ENCODE results near the gene S100A4.

Gene S100A4

DNA sequence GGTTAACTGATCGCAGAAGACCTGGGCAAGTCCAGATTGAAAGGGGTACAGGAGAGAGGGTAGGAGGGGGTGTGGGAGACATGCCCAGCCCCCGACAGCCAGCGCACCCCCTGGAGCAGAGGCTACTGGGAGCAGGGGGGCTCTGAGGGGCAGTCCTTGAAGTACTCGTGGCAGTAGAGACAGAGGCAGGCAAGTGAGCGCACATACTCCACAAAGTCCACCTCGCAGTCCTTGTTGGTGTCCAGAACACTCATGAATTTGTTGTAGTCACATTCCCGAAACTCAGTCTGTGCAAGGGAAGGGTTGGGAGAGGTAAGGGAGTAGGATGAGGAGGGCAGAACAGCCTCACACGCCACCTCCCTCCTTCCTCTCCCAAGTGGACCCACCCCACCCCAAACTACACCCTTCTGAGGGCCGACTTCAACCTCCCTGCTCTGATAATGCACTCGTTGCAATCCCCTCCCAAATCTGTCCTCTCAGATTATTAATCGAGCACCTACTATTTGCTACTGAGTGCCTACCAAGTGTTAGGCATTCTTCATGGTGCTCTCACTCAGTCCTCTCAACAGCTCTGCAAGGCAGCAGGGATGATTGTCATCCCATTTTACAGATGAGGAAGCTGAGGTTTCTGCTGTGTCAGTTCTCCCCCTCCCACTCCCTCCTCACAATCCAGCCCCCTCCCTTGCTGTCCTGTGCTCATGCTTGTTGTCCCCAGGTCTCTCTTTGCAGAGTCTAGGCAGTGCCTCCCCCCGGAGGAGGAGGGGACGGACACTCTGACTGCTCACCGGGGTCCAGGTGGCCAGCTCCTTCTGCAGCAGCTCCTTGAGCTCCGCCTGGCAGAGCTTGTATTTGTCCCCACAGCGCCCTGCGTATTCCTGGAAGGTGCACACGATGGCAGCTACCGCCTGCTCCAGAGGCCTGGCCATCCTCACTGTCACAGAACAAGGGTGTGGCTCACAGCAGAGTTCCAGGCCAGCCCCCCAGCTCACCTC, 2.2 kb upstream of the S100A4 start:
- DNase-seq (ENCODE audit: low read depth), result no peak

- no peak for DNase-seq (ENCODE audit: low read depth)
These were observed 1.4 kb upstream of the S100A4 start for GRCh38 chr1:153546796-153547559.

DNA sequence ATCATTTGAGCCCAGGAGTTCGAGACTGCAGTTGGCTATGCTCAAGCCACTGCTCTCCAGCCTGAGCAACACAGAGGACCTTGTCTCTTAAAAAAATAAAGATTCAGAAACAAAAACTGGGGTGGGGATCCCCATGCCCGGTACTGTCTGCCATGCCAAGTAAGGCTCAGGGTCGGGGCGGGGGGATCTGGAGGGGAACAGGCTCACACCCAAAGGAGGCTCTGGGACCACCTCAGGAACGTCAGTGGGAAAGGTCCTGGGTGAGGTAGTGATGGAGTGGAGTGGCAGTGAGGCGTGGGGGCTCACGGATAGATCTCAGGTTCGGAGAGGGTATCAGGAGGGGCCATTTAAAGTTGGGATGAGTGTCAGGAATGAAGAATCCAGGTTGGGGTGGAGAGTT, 765 bp upstream of the S100A4 start:
- DNase-seq (ENCODE audit: low read depth), result no peak

GRCh38 chr1:153544453-153545066, 1.0 kb downstream of the S100A4 start:
- DNase-seq (ENCODE audit: low read depth), result no peak

DNA sequence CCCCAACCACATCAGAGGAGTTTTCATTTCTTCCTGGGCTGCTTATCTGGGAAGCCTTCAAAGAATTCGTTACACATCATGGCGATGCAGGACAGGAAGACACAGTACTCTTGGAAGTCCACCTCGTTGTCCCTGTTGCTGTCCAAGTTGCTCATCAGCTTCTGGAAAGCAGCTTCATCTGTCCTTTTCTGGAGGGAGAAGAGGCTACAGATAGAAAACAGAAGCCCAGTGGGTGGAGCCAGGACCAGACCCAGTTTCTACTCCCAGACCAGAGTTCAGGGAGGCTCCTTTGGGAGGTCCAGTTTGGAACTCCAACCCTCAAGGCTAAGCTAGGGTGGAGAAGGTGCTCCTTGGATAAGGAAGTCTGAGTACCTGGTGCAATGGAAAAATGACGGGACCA, 1.9 kb downstream of the S100A4 start:
- no peak for DNase-seq (ENCODE audit: low read depth)

DNA sequence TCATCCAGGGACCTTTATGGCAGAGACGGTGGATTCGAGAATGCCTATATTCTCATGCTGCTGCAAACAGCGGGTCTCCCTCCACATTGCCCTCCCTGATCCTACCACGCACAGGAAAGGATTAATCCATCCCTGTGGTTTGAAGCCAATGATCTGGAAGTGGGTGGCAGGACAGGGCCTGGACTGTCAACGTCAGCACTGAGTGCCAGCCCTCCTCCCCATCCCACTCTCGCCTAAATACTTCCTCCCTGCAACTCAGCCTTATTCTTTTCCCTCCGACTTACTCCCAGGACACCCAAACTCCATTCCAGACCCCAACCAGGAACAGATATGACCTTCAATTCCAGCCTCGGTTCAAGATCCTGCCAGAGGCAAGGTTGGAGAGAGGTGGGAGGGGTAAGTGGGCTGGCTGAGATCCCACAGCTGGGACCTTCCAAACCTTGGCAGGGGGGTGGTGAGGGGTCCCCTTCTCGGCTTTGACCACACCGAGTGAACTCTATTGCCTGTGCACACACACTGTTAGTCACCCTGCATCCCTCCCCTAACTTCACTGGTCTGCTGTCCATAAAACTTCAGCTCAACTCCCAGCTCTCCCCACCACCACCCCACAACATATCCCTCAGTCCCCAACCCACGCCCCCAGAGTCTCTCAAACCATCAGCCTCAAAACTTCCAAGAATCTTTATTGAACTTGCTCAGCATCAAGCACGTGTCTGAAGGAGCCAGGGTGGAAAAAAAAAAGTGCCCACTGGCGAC, 2.5 kb downstream of the S100A4 start:
- no peak for DNase-seq (ENCODE audit: low read depth)

DNA sequence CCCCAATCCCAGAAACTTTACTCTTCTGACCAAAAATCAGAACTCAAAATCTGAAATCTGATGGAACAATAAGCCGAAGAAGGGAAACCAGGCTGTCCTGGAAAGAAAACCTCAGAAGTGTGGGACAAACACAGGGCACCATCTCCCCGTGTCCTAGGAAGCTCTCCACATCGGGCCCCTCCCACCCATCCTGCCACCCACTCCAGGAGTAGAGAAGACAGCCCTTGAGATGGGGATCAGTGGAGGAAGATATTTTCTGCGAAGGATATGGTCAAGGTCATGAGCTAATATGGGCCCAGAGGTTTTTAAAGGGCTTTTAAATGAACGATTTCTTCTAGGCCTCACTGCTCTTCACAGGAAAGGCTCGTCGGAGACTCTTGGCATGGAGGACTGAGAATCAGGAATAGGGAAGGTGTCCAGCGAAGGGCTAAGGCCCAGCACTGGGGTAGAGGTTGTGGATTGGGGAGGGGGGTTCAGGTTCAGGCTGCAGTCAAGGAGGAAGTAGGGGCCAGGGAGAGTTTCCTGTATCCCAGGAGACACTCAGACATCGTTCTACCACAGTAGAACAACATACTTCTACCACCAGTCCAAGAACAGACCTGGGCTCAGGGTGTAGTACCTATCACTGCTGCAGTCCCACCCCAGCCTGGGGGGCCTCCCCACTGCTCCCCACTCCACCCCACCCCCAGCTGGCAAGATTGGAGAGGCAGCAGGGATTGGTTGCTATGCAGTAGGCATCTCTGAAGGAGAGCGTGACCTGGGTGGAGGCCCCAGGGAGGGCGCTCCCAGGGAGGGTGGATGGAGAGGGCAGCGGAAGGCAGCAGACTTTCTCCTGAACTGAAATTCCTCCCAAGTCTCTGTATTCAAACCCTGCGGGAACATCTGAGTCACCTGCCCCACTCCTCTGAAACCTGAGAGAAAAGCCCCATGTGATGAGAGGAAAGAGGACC, 3.7 kb downstream of the S100A4 start:
- no peak for DNase-seq (ENCODE audit: low read depth)

GRCh38 chr1:153540394-153541361, 4.9 kb downstream of the S100A4 start, which contains the start of gene S100A5:
TSS of gene S100A5 (minus strand) at chr1:153540934. CDS start at chr1:153540191, 743 bp downstream.
- peak; percentile 56 for DNase-seq (ENCODE audit: low read depth)

DNA sequence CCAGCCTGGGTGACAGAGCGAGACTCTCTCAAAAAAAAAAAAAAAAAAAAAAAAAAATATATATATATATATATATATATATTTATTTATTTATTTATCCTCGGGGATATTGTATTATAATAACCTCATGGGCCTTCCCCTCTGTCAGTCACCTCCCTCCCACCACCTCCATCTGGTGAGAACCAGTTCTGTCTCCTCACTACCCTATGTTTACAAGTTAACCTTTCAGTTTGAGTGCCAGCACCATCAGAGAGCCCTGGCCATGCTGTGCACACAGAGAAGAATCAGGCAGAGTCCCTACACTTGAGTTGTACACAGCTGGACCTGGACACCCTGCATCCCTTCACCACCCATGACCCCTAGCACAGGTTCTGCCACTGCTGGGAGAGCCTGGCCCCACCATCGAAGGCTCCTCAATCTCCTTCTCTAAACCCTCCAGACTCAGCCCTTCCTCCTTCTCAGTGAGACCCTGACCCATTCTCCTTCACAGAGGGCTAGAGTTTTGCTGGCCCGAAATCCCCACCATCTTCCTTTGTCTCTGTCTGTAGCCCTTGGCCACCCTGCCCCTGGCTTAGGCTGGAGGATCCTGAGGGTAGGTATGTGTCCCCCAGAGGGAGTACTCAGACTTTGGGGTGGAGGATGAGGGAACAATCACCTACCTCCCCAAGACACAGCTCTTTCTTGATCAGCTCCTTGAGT, 6.1 kb downstream of the S100A4 start:
- no peak for DNase-seq (ENCODE audit: low read depth)

DNA sequence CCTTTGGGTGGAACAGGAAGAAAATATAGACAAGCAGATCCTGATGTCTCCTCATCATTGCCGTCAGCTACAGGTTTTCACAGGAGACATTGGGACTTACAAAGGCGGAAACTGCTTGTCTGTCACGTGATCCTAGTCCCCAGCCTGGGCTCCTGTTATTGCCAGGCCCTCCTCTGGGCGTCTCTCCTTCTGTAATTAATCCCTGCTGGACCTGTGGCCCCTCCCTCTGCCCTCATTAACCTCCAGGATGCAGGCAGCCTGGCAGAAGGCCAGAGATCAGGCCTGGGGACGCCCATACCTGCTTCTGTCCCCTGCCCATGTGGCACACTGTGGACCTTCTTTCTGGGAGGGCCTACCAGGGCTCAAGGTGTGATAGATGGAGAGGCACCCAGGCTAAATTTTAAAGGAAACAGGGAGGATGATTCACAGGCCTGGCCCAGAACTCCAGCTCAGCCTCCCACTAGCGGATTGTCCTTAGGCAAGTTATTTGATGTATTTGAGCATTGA, 7.2 kb downstream of the S100A4 start:
- no peak for DNase-seq (ENCODE audit: low read depth)

GRCh38 chr1:153537376-153537730, 8.3 kb downstream of the S100A4 start:
- DNase-seq (ENCODE audit: low read depth), result no peak

DNA sequence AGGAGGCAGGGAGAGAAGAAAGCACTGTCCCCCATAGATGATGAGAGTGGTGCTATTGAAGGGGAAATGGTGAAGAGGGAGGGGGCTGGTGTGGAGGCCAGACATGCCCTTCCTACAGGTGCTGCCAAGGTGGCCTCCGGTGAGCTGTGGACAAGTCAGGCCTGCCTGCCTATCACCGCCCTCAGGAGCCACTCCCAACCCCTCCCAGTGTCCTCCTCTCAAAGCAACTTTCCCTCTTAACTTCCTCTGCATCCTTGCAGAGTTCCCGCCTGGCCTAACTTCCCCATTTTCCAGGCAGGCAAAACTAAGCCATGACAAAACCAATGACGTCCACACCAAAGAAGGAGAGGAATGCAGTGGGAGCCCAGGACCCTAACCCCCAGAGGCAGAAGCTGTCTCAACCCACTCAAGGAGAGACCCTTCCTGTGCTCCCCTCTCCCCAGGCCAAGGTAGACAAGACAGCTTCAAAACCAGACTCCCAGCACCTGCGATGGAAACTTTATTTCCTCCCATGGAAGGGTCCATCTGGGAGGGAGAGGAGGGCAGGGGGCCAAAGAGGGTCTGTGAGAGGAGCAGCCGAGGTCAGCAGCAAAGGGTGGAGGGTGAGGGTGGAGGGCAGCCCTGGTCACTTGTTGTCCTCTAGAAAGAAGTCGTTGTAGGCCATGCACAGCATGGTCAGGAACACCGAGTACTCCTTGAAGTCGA, 8.8 kb downstream of the S100A4 start:
- no peak for DNase-seq (ENCODE audit: low read depth)

DNA sequence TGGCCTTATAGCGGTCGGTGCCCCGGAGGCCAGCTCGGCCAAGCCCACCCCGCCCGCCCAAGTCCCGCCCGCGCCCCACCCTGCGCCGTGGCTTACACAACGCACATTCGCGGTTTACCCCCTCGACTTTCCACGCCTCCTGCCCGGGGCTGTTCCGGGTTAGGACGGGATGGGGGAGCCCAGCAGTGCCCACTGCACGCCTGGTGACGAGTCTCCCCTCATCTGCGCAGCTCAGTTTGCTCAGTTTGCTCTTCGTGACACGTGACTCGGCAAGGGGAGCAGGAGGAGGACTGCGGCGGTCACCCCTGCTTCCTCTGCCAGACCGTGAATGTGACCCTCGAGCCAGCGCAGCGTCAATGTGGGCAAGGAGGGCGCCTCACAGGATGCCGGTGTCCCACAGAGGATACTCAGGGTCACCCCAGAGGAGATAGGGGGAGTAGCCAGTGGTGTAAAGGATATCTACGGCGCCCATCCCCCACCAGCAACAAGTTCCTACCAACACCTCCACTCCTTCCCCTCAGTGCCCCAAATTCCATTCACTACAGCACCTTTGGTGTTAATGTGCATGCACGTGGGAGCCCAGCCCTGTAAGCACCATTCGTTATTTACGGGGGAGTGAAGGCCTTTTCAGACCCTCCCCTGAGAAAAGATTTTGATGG, 9.5 kb downstream of the S100A4 start:
- DNase-seq (ENCODE audit: low read depth), result peak; percentile 80

DNA sequence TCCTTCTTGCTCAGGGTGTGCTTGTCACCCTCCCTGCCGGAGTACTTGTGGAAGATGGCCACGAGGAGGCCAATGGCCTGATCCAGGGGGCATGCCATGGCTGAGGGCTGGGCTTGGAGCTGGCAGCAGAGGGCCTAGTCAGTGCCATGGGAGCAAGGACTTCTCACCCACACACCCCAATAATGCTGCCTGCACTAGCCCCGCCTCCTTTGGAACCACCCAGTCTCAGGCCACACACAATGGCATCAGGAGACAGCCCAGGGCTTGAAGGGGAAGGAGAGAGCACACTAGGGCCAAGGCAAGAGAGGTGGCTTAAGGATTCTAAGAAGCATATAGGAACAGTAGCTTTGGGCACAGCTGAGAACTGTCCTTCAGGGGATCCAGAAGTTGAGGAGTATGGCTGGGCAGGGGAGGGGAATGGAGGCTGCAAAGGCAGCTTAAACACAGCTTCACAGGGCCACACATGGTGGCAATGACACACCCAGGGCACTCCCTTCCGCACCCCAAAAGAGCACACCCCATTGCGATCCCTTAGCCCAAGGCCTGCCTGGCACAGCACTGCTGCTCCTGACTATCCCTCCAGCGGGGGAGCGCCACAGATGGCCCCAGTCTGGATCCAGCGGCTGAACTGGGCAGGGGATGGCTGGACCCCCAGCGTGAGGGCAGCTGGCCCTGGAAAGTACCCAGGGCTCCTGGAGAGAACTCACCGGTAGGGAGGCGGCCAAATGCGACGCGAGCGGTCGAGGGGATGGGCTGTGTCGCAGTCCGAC, 10.2 kb downstream of the S100A4 start, which contains the start of gene S100A6:
TSS of gene S100A6 (minus strand) at position 750 of the 770 bp plus-strand sequence. CDS start at position 98, 652 bp downstream.
- peak; percentile 29 for DNase-seq (ENCODE audit: low read depth)

GRCh38 chr1:153534925-153535241, 10.7 kb downstream of the S100A4 start:
- no peak for DNase-seq (ENCODE audit: low read depth)

DNA sequence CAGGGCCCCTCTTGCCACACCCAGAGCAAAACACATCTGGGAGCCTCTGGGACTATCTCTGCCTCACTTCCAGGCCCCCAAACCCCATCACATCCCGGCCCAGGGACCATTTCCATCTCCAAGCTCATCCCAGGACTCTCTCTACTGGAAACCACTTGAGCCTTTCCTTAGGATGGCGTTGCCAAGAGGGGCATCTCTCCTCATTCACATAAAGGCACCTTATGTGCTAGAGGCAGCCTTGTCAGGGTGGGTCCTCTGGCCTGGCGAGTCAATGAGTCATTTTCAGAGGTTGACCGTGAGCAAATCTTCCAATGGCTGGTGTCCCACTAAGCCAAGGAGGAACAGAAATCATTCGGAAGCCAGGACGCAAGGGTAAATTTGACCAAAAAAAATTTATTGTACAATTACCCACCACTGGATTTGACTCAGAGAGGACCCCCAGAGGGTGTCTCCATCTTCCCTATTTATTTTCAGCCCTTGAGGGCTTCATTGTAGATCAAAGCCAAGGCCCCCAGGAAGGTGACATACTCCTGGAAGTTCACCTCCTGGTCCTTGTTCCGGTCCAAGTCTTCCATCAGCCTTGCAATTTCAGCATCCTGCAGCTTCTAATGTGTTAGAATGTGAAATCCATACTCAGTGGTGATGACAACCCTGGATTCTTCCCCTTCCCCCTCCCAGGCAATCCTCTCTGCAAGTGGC, 11.2 kb downstream of the S100A4 start:
- DNase-seq (ENCODE audit: low read depth), result no peak

Measured in T-helper 22 cell (primary cell).